Fibroblast of lung (primary cell): ENCODE results near the gene AKAP13. TPM values are rescaled to one million over a fixed set of nuclear protein-coding genes. Genes with fewer than 3 reads are reported as not detected.

Experiments
- DNase-seq, 2 donors: peaks; one replicate each; pipeline versions ENCODE4 v3.0.0 to v3.0.0-alpha.2; 2010; ENCODE audit warnings: low read depth in 2 of 2
- H2AFZ ChIP-seq: 2 replicates; pipeline ENCODE4 v1.5.1; 2012; ENCODE audit warnings: low read length, control low read depth, inconsistent platforms
- H3K27ac ChIP-seq: 2 replicates; pipeline ENCODE4 v1.5.1; 2011; ENCODE audit warnings: low read length, control low read depth; ENCODE audit not compliant: insufficient read depth
- H3K27me3 ChIP-seq: 2 replicates; pipeline ENCODE4 v1.5.1; 2011; ENCODE audit warnings: mild to moderate bottlenecking, low read length; ENCODE audit not compliant: control insufficient read depth, insufficient read depth
- H3K36me3 ChIP-seq: 2 replicates; pipeline ENCODE4 v1.5.1; 2011; ENCODE audit warnings: low read length; ENCODE audit not compliant: control insufficient read depth, insufficient read depth
- H3K4me1 ChIP-seq: 2 replicates; pipeline ENCODE4 v1.5.1; 2011; ENCODE audit warnings: low read length; ENCODE audit not compliant: control insufficient read depth, insufficient read depth; ENCODE audit errors: extremely low read depth
- H3K4me2 ChIP-seq: 2 replicates; pipeline ENCODE4 v1.5.1; 2011; ENCODE audit warnings: low read length, control low read depth; ENCODE audit not compliant: insufficient read depth; ENCODE audit errors: extremely low read depth
- H3K4me3 ChIP-seq, 4 experiments: fragments of 200-600 bp in 1 of 4; sonication (generic) in 1 of 4; replicated peaks in 1 of 4; 2 replicates each; pipeline ENCODE4 v1.5.1; 2011 to 2016; ENCODE audit warnings: low read length in 4 of 4, low read depth in 3 of 4, mild to moderate bottlenecking in 3 of 4, control low read depth in 2 of 4, inconsistent platforms in 1 of 4, mixed read lengths in 1 of 4; ENCODE audit not compliant: insufficient read depth in 1 of 4; ENCODE audit errors: control extremely low read depth in 1 of 4
- H3K79me2 ChIP-seq: 2 replicates; pipeline ENCODE4 v1.5.1; 2012; ENCODE audit warnings: mild to moderate bottlenecking, low read length, inconsistent platforms; ENCODE audit not compliant: control insufficient read depth, insufficient read depth
- H3K9ac ChIP-seq: 2 replicates; pipeline ENCODE4 v1.5.1; 2011; ENCODE audit warnings: mild to moderate bottlenecking, low read length, control low read depth; ENCODE audit not compliant: insufficient read depth
- H3K9me3 ChIP-seq: 2 replicates; pipeline ENCODE4 v1.5.1; 2012; ENCODE audit warnings: low read depth, low read length; ENCODE audit not compliant: control insufficient read depth, insufficient read depth
- H4K20me1 ChIP-seq: 2 replicates; pipeline ENCODE4 v1.5.1; 2011; ENCODE audit warnings: low read length; ENCODE audit not compliant: control insufficient read depth, insufficient read depth; ENCODE audit errors: extremely low read depth
- EZH2 ChIP-seq: IDR thresholded peaks from 2 replicates; pipeline ENCODE4 v1.5.1; 2012; ENCODE audit warnings: low read length, control low read depth, mild to moderate bottlenecking; ENCODE audit errors: missing control alignments
- polyA plus RNA-seq, 2 donors: library from polyadenylated mRNA; depleted of rRNA in 1 of 2; stranded (reverse) in 1 of 2; unstranded in 1 of 2; fragments of >200 nt; gene quantifications; 2 replicates each; pipeline ENCODE4 v1.2.1, GENCODE V29; 2011 to 2012; ENCODE audit warnings: missing spikeins in 1 of 2
- total RNA-seq: library from RNA; depleted of rRNA; stranded (reverse); fragments of >200 nt; gene quantifications from 2 replicates; pipeline ENCODE4 v1.2.1, GENCODE V29; 2014
- TF ChIP-seq, protein P1 (sequence below), 2 donors: IDR thresholded peaks in 1 of 2; conservative IDR thresholded peaks in 1 of 2; 1 replicate in 1 of 2; 2 replicates in 1 of 2; pipeline ENCODE4 v1.5.1; 2011 to 2012; ENCODE audit warnings: low read length in 2 of 2, control low read depth in 1 of 2, inconsistent platforms in 1 of 2, low read depth in 1 of 2, mild to moderate bottlenecking in 1 of 2

The AKAP13 gene
- total and polyA plus RNA-seq, 2 donors (not counting 1 experiment from before 2014, with no cell fraction given), result 8.3 to 68.4 TPM

- H3K36me3 ChIP-seq, result no peaks in the 10 kb centered on the region
- H3K27ac ChIP-seq, result no peak overlapping the region
- H3K27me3 ChIP-seq, result no peaks in the 10 kb centered on the region
- no peaks in the 10 kb centered on the region for H4K20me1 ChIP-seq
- no peak for DNase-seq
- no peak for TF ChIP-seq EZH2
- H3K4me3 ChIP-seq, result no peak overlapping the region
- H2AFZ ChIP-seq, result no peak overlapping the region
- H3K9me3 ChIP-seq, result no peaks in the 10 kb centered on the region
- peaks cover 2% of the 10 kb centered on the region for H3K79me2 ChIP-seq
- H3K4me2 ChIP-seq, result no peak overlapping the region
- H3K4me1 ChIP-seq, result no peaks in the 10 kb centered on the region
- no peak overlapping the region for H3K9ac ChIP-seq
Measured at GRCh38 chr15:85562824-85563223, 182.4 kb downstream of the AKAP13 start.

DNA sequence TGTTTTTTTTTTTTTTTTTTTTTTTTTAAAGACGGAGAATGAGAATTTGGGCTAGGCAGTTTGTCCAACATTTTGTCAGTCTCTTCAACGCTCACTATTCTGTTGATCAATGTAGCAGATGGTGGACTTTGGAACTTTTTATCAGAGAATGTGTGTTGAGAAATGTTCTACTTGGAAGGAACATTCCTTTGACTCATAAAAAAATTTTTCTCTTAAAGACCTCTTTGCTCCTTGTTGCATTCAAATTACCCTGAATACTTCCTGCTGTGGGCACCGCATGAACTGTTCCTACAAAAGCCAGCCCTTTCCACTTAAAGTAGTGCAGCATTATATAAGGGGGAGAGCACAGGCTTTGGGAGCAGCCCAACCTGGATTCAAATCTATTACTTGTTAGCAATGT, 182.9 kb downstream of the AKAP13 start:
- Histone ChIP-seq H3K36me3 (no peaks in the 10 kb centered on the region), H3K4me3 (no peak overlapping the region), H3K4me2 (no peak overlapping the region), H3K4me1 (no peaks in the 10 kb centered on the region), H3K27me3 (no peaks in the 10 kb centered on the region), H3K9ac (no peak overlapping the region), H3K9me3 (no peaks in the 10 kb centered on the region), H3K79me2 (peaks cover 2% of the 10 kb centered on the region), H4K20me1 (no peaks in the 10 kb centered on the region), H3K27ac (no peak overlapping the region), H2AFZ (no peak overlapping the region)
- no peak for TF ChIP-seq EZH2
- TF ChIP-seq, protein P1, sequence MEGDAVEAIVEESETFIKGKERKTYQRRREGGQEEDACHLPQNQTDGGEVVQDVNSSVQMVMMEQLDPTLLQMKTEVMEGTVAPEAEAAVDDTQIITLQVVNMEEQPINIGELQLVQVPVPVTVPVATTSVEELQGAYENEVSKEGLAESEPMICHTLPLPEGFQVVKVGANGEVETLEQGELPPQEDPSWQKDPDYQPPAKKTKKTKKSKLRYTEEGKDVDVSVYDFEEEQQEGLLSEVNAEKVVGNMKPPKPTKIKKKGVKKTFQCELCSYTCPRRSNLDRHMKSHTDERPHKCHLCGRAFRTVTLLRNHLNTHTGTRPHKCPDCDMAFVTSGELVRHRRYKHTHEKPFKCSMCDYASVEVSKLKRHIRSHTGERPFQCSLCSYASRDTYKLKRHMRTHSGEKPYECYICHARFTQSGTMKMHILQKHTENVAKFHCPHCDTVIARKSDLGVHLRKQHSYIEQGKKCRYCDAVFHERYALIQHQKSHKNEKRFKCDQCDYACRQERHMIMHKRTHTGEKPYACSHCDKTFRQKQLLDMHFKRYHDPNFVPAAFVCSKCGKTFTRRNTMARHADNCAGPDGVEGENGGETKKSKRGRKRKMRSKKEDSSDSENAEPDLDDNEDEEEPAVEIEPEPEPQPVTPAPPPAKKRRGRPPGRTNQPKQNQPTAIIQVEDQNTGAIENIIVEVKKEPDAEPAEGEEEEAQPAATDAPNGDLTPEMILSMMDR (conservative IDR thresholded peaks at IDR 0.05 in 1 of 2, IDR thresholded peaks at IDR 0.05 in 1 of 2; ENCODE audit: low read depth in 1 of 2, low read length in 2 of 2), result no peak
- peak; percentile 46 to 72 for DNase-seq

DNA sequence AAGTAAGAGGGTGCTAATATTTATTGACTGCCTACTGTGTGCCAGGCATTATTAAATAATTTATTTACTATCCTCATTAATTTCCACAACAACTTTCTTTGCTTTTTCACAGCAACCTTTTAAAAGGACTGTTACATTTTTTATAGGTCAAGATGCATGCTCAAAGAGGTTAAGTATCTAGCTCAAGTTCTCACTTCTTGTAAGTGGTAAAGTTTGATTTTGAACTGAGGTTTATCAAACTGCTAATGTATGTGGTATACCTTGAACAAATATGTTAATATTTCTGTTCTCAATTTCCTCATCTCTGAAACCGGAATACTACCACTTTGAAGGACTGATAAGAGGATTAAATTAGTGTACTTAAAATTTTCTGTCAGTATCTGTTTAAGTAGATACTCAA, 183.3 kb downstream of the AKAP13 start:
- H4K20me1 ChIP-seq, result no peaks in the 10 kb centered on the region
- TF ChIP-seq EZH2, result no peak
- TF ChIP-seq, protein P1 (conservative IDR thresholded peaks at IDR 0.05 in 1 of 2, IDR thresholded peaks at IDR 0.05 in 1 of 2; ENCODE audit: low read depth in 1 of 2, low read length in 2 of 2), result no peak
- H3K9ac ChIP-seq, result no peak overlapping the region
- H3K79me2 ChIP-seq, result peaks cover 2% of the 10 kb centered on the region
- no peaks in the 10 kb centered on the region for H3K4me1 ChIP-seq
- H3K4me3 ChIP-seq, result no peak overlapping the region
- H3K9me3 ChIP-seq, result no peaks in the 10 kb centered on the region
- no peak overlapping the region for H2AFZ ChIP-seq
- no peak for DNase-seq
- no peaks in the 10 kb centered on the region for H3K36me3 ChIP-seq
- H3K27ac ChIP-seq, result no peak overlapping the region
- H3K27me3 ChIP-seq, result no peaks in the 10 kb centered on the region
- no peak overlapping the region for H3K4me2 ChIP-seq
